Glomerular visceral epithelial cell (primary cell): ENCODE measurements around the gene CFI.
"Not testable (repeated sequence)": the region's sequence is repeated elsewhere in the genome, so short reads cannot be mapped to it uniquely, and the experiment has no call there.

Source experiments
- DNase-seq: peaks from one replicate; pipeline ENCODE4 v3.0.0-alpha.2; 2016; ENCODE audit errors: extremely low spot score

Gene CFI

GRCh38 chr4:109798866-109799265 lies 2.9 kb downstream of the CFI start:
- DNase-seq: no peak

DNA sequence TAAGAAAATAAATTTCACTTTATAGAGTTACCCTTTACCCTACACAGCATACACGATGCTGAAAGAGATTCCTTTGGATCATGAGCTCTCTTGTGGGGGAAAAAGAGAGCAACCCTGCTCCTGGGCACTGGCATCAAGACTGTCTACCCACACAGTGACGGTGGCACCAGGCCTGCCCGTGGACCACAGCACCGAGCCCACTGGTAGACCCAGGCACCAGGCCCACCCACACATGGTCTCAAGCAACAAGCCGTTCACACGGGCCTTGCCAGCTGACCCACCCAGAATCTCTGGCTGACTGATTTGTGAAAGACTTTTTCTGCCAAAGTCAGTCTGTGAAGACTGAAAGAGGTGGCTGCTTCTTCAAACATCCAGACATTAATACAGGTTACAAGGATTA lies 6.7 kb downstream of the CFI start:
- DNase-seq: no peak

- DNase-seq: no peak
Measured at GRCh38 chr4:109787807-109788206, 14.0 kb downstream of the CFI start.

GRCh38 chr4:109786846-109787245 lies 15.0 kb downstream of the CFI start:
- DNase-seq: no peak

DNA sequence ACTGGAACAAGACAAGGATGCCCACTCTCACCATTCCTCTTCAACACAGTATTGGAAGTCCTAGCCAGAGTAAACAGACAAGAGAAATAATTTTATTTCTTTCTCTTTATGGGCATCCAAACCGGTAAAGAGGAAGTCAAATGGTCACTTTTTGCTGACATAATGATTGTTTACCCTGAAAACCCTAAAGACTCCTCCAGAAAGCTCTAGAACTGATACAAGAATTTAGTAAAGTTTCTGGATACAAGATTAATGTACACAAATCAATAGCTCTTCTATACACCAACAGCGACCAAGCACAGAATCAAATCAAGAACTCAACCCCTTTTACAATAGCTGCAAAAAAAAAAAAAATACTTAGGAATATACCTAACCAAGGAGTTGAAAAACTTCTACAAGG lies 19.7 kb downstream of the CFI start:
- not testable (repeated sequence) for DNase-seq

DNA sequence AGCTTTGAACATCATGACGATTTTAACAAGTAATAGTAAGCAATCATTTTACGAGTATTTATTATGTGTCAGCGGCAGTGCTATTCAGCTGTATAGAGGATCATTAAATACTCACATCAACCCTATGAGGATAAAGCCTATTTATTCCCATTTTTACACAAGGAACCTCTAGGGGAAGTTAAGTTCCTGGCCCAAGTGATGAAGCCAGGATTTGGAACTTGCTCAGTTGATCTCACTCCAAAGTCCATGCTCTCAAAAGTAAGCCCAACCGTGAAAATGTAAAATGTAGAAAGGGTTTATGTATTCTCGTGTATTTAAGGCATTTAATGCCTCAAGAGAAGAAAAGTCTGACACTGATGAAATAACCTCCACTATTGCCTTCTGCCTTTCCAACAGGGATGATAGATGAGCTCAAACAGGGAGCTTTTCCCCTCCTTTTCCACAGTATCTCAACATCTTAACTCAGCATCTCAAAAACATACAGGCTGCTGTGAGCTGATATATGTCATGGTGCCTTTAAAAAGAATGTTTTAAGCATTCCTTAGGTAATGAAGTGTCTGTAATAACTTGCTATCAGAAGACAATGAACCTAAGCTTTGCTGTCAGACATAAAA lies 36.9 kb downstream of the CFI start:
- no peak for DNase-seq

DNA sequence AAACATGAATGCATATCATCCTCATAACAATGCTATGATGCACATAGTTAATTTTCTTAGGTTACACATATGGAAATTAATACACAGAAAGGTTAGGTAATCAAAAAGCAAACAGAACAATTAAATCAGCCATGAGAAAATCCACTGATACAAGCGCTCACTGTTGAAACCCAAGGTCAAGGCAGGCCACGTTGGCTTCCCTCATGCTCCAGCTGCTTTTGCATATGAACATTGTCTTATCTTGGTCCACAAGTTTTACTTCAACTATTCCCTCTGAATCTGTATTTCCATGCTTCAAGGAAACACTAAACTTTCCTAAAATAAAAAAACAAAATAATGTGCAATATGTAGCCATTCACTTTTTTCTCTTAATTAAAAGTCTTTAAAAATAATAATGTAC lies 37.4 kb downstream of the CFI start:
- DNase-seq: no peak

DNA sequence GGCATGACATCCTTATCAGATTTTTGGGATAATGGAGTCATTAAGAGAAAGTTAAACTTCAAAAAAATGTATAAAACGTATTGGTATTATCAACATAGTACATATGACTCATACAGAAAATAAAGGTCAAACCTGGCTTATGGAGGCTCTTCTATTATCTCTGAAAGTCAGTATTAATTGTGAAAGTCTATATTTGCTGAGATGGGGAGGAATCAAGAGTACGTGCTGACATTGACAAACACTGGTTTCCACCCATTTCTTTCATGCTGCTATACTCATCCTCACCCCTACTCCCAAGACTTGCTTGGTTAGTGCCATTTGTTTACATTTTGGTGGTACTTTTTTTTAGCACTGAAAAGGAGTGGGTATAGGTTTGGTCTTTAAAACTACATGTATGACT lies 41.1 kb downstream of the CFI start:
- DNase-seq: no peak

DNA sequence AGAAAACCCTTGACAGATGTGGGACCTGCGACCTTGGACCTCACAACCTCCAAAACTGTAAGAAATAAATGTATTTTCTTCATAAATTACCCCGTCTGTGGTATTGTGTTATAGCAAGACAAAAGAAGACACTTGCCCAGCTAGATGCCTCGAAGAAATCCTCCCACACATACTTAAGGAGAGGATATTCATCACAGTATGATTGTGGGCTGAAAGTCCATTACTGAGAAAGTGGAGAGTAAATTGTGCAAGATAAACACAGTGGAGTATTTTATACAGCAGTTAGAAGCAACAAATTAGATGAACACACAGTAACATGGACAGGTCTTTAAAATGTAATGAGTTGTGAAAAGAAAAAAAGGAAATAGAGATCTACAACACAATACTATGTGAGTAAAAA lies 46.1 kb downstream of the CFI start:
- no peak for DNase-seq

GRCh38 chr4:109754093-109754857 lies 47.5 kb downstream of the CFI start:
- no peak for DNase-seq

- no peak for DNase-seq
Measured at GRCh38 chr4:109752525-109752924, 49.3 kb downstream of the CFI start.

DNA sequence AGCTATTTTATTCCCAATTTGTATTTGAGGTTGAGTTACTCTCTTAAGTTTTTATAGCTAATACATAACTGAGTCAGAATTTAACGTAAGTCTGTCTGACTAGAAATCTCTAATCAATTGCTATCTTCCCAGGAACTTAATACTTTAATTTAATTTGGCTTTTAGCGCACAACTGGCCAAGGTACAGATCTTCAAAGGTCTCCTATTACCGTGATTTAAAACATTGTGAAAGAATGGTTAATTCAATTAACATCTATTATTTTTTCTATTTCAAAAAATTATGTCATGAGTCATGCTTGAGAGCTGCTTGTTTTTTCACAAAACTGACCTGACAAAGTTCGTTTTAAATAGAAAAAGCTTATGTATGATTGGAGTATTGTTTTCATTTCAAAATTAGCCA lies 49.9 kb downstream of the CFI start:
- no peak for DNase-seq

GRCh38 chr4:109750652-109751244 lies 51.1 kb downstream of the CFI start:
- no peak for DNase-seq

DNA sequence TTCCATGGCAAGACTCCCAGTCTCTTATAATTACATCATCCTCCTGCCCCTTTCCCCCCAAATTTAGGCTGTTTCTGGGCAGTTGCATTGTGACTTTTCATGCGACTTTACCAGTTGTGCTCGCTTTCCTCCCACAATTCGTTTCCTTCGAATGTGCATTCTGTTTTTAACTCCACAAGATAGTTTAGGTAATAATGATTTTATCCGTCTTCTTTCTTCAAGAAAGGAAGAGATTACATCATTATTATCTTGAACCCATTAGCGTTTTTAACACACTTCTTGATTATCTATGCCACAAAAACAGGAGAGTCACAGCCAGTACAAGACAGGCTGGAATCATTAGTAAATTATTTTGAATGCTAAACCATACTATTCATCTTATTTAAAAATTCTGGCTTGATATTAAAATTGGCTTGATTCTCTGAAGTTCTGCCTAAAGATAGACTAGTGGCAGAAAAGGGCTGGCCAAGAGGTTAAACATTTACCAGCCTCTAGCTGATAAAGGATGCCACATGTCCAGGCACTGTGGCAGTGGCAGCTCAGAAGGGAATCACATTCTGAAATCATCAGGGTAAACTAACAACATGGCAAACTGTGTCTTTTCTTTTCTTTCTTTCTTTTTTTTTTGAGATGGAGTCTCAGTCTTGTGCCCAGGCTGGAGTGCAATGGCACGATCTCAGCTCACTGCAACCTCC lies 52.3 kb downstream of the CFI start:
- no peak for DNase-seq

DNA sequence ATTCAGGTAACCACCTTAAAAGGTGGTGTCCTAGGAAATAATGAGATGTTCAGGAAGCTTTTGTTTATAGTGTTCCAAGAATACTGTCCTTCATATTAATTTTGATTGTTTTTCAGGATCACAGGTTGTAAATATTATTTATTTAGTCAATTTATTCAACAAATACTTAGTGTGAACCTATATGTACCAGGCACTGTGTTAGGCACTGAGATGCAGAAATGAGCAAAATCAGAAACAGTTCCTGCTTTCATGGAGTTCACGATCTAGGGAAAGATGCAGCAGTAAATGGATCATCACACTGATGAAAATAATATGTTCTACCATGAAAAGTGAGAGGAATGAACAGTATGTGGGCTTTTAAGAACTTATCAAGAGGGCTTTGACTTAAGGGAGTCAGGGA lies 53.7 kb downstream of the CFI start:
- no peak for DNase-seq

DNA sequence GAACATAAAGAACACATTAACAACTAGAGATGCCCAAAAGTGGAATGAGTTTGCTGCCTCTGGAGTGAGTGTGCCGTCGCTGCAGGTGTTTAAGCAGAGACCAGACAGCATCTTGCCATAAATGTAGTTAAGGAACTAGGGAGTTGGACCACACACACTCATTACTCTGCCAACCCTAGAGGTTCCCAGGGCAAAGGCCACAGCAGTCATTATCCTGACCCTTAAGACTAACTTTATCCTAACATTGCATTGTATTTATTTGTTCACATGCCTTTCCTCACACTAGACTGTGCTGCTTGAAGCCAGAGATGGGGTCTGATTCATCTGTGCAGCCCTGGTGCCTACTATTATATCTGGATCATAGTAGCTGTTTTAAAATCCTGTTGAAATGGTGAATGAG lies 55.1 kb downstream of the CFI start:
- DNase-seq: no peak

DNA sequence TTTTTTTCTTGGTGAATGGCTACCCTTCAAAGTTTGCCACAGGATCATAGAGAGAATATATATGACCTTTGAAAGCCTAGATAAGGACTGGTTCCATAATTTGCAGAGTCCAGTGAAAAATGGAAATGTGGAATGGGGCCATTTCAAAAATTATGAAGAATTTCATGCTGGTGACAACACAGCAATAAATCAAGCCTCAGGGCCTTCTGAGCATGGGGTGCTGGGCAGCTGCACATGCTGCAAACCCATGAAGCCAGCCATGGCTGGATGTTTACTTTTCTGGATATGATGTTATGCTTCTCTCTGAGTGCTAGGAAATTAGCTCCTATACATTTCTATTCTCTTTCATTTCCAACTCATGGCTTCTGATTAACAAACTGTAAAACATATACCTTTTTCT lies 56.0 kb downstream of the CFI start:
- no peak for DNase-seq

- DNase-seq: no peak
Measured at GRCh38 chr4:109739547-109739946, 62.3 kb downstream of the CFI start.

DNA sequence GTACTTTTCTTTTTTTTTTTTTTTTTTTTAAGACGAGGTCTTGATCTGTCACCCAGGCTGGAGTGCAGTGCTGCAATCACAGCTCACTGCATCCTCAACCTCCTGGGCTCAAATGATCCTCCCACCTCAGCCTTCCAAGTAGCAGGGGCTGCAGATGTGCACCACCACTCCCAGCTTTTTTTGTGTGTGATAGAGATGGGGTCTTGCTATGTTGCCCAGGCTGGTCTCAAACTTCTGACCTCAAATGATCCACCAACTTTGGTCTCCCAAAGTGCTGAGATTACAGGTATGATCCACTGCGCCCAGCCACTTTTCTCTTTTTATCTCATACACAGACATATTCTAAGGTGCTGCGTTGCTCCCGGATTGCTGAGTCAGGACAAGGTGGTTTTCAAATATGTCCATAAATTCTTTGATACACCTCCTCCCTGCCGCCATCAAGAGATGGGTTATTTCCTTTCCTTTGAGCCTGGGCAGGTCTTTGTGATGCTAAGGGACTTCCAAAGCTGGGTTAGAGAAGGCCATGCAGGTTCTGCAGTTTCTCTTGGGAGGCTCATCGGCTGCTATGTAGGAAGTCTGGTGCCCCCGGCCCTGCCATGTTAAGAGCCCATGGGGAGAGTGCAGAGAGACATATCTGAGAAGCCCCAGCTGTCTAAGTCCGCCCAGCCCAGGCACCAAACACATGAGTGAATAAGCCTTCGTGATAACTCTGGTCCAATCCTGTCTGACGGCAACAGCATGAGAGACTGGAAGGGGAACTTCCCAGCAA lies 63.5 kb downstream of the CFI start:
- no peak for DNase-seq

- DNase-seq: peak; percentile 18
Measured at GRCh38 chr4:109735566-109736365, 66.0 kb downstream of the CFI start.

DNA sequence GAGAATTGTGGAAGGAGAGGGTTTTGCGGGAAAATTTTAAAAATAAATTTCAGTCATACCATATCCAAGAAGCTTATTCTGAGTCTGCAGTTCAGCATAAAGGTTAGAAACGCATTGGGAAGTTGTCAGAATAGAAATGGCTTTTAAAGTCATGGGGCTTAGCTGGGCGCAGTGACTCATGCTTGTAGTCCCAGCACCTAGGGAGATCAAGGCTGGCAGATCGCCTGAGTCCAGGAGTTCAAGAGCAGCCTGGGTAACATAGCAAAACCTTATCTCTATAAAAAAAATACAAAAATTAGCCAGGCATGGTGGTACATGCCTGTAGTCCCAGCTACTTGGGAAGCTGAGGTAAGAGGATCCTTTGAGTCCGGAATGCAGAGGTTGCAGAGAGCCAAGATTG lies 68.1 kb downstream of the CFI start:
- DNase-seq: no peak
